OCI-LY7 (cell line): ENCODE data around the gene LACTB.

Experiments
- CTCF ChIP-seq: fragments of 200-600 bp; sonication (generic); conservative IDR thresholded peaks from 2 replicates; pipeline ENCODE4 v1.5.1; 2014; ENCODE audit warnings: mild to moderate bottlenecking, antibody characterized with exemption, low read length, moderate library complexity, mixed read lengths
- EZH2phosphoT487 ChIP-seq: fragments of 200-600 bp; sonication (generic); IDR thresholded peaks from 2 replicates; pipeline ENCODE4 v1.6.1; 2018; ENCODE audit warnings: low read depth, borderline replicate concordance, mild to moderate bottlenecking, mixed run types, antibody characterized with exemption, low read length, moderate library complexity, mixed read lengths

GRCh38 chr15:63188247-63188925, 66.7 kb downstream of the LACTB start:
- TF ChIP-seq EZH2phosphoT487 (no peak), CTCF (no peak)
